ENCODE data around the gene OGFR. TPM values are rescaled to one million over a fixed set of nuclear protein-coding genes. Genes with fewer than 3 reads are reported as not detected.
A peak's percentile ranks its signal among the peaks of the same experiment; 100 is the strongest.

OGFR gene
- total RNA-seq, 1 experiment from 2014 or later, result 73.6 TPM

GRCh38 chr20:62860924-62861691 is 56.5 kb downstream of the OGFR start:
- Histone ChIP-seq H3K4me2 (ENCODE audit: low read length) (peak overlapping the region; percentile 99), H3K4me1 (ENCODE audit: control insufficient read depth in 1 of 2, insufficient read depth in 2 of 2, low read length in 2 of 2) (peaks cover 7 to 16% of the 10 kb centered on the region in 2 experiments; a peak in 3 of 4 replicates), H2AFZ (ENCODE audit: low read depth, low read length, poor library complexity, severe bottlenecking) (no peak overlapping the region), H3K9me2 (ENCODE audit: insufficient read depth) (no peaks in the 10 kb centered on the region), H3K27ac (ENCODE audit: low read depth, low read length) (peak overlapping the region; percentile 68; the same call in 1 of the 2 replicates), H3K79me2 (ENCODE audit: insufficient read depth, low read length) (peaks cover 24% of the 10 kb centered on the region), H3K9me3 (ENCODE audit: control insufficient read depth in 1 of 2, insufficient read depth in 1 of 2, low read depth in 1 of 2, low read length in 2 of 2) (peaks cover 0 to 4% of the 10 kb centered on the region in 2 experiments; a peak in 1 of 4 replicates), H3K36me3 (ENCODE audit: control insufficient read depth in 1 of 2, insufficient read depth in 2 of 2, low read length in 2 of 2) (peaks cover 9 to 12% of the 10 kb centered on the region in 2 experiments; a peak in 2 of 4 replicates), H3K4me3 (replicated peaks in 1 of 2; ENCODE audit: low read depth in 1 of 2, low read length in 2 of 2) (peak overlapping the region; percentile 60 to 75), H3K27me3 (ENCODE audit: insufficient read depth, low read length) (no peaks in the 10 kb centered on the region), H4K20me1 (ENCODE audit: insufficient read depth) (peaks cover 9% of the 10 kb centered on the region; the same call in 1 of the 2 replicates), H3K9ac (ENCODE audit: low read length) (peak overlapping the region; percentile 75)
- ChIA-PET RAD21 (ENCODE audit: low non-redundant PET in 1 of 2, low total read pairs in 2 of 2, uncharacterized antibody in 2 of 2, unreplicated experiment in 2 of 2) (no interaction called here), CTCF (interaction anchor here (1.0 to 1.4 kb wide), 3 partner anchors 11 to 38 kb away, joined by 5 to 10 read pairs (median 7); no protein-coding TSS in a partner anchor), POLR2A (interaction anchor here (0.7 to 1.0 kb wide), 4 partner anchors 14 to 38 kb away, joined by 3 to 6 read pairs (median 3); no protein-coding TSS in a partner anchor)
- BruUV-seq (replicated peaks), result no TSS peak
- TF ChIP-seq RAD21 (IDR thresholded peaks at IDR 0.05; ENCODE audit: low read depth) (no peak), ZFX (IDR thresholded peaks at IDR 0.05) (peak; percentile 62; the same call in 1 of the 2 replicates)
- no peak for DNase-seq (ENCODE audit: low read depth, low spot score)
- intact Hi-C loops (cut with micrococcal nuclease), result no loop called here
- peak; percentile 50 for ATAC-seq

- H3K36me3 ChIP-seq (ENCODE audit: control insufficient read depth in 1 of 2, insufficient read depth in 2 of 2, low read length in 2 of 2), result peaks cover 9% of the 10 kb centered on the region in 2 experiments; a peak in 2 of 4 replicates
- peaks cover 0 to 4% of the 10 kb centered on the region in 2 experiments; a peak in 1 of 4 replicates for H3K9me3 ChIP-seq (ENCODE audit: control insufficient read depth in 1 of 2, insufficient read depth in 1 of 2, low read depth in 1 of 2, low read length in 2 of 2)
- ChIA-PET RAD21 (ENCODE audit: low non-redundant PET in 1 of 2, low total read pairs in 2 of 2, uncharacterized antibody in 2 of 2, unreplicated experiment in 2 of 2) (interaction anchor here in 1 of 2 experiments (0.7 kb wide), 1 partner anchor 59 kb away, joined by 5 read pairs; no protein-coding TSS in a partner anchor), POLR2A (interaction anchor here (0.7 to 1.0 kb wide), 4 partner anchors 13 to 39 kb away, joined by 3 to 6 read pairs (median 3); no protein-coding TSS in a partner anchor), CTCF (interaction anchor here (1.0 to 1.4 kb wide), 3 partner anchors 10 to 39 kb away, joined by 5 to 10 read pairs (median 7); no protein-coding TSS in a partner anchor)
- H4K20me1 ChIP-seq (ENCODE audit: insufficient read depth), result peaks cover 9% of the 10 kb centered on the region; the same call in 1 of the 2 replicates
- H2AFZ ChIP-seq (ENCODE audit: low read depth, low read length, poor library complexity, severe bottlenecking), result no peak within 1 kb of the TSS
- DNase-seq (ENCODE audit: low read depth, low spot score) (peak; percentile 81), ATAC-seq (peak; percentile 89)
- H3K9me2 ChIP-seq (ENCODE audit: insufficient read depth), result no peaks in the 10 kb centered on the region
- peak within 1 kb of the TSS; percentile 60 to 75 for H3K4me3 ChIP-seq (replicated peaks in 1 of 2; ENCODE audit: low read depth in 1 of 2, low read length in 2 of 2)
- H3K27ac ChIP-seq (ENCODE audit: low read depth, low read length), result peak within 1 kb of the TSS; percentile 68
- H3K9ac ChIP-seq (ENCODE audit: low read length), result peak within 1 kb of the TSS; percentile 75
- BruUV-seq (replicated peaks), result no TSS peak
- peak within 1 kb of the TSS; percentile 99 for H3K4me2 ChIP-seq (ENCODE audit: low read length)
- intact Hi-C loops (cut with micrococcal nuclease), result no loop called here
- H3K27me3 ChIP-seq (ENCODE audit: insufficient read depth, low read length), result no peaks in the 10 kb centered on the region
- H3K4me1 ChIP-seq (ENCODE audit: control insufficient read depth in 1 of 2, insufficient read depth in 2 of 2, low read length in 2 of 2), result peaks cover 7 to 16% of the 10 kb centered on the region in 2 experiments; a peak in 3 of 4 replicates
- peaks cover 24% of the 10 kb centered on the region for H3K79me2 ChIP-seq (ENCODE audit: insufficient read depth, low read length)
- TF ChIP-seq SP1 (IDR thresholded peaks at IDR 0.05; ENCODE audit: low read depth) (peak; percentile 72), EGR1 (IDR thresholded peaks at IDR 0.05; ENCODE audit: low read depth) (peak; percentile 76), POLR2AphosphoS5 (IDR thresholded peaks at IDR 0.05; ENCODE audit: low read depth, low read length) (peak; percentile 33; the same call in 1 of the 2 replicates), POLR2A (IDR thresholded peaks at IDR 0.05; ENCODE audit: borderline replicate concordance, extremely low read depth, insufficient read depth, insufficient read length) (no peak), SIN3A (IDR thresholded peaks at IDR 0.05; ENCODE audit: low read depth) (no peak), CBX3 (IDR thresholded peaks at IDR 0.05; ENCODE audit: low read depth) (peak; percentile 95; the same call in 1 of the 2 replicates), CTCF (IDR thresholded peaks at IDR 0.05 in 2 of 3, conservative IDR thresholded peaks at IDR 0.05 in 1 of 3; ENCODE audit: borderline replicate concordance in 1 of 3, insufficient read depth in 1 of 3, low read depth in 2 of 3, low read length in 2 of 3) (no peak), ATF3 (IDR thresholded peaks at IDR 0.05) (no peak), ELF1 (IDR thresholded peaks at IDR 0.05; ENCODE audit: borderline replicate concordance, low read depth) (no peak), FOSL1 (IDR thresholded peaks at IDR 0.05; ENCODE audit: low read depth) (no peak), ZNF274 (IDR thresholded peaks at IDR 0.05; ENCODE audit: low read depth, low read length) (no peak), JUND (IDR thresholded peaks at IDR 0.05) (no peak), SRF (IDR thresholded peaks at IDR 0.05; ENCODE audit: low read depth) (no peak), ZFX (IDR thresholded peaks at IDR 0.05) (no peak), MAX (IDR thresholded peaks at IDR 0.05) (peak; percentile 100)
Observed at GRCh38 chr20:62861726-62862336, 57.2 kb downstream of the OGFR start, which contains the start of gene TCFL5. TSS of gene TCFL5 (minus strand) at chr20:62861822. CDS start at chr20:62861670, 152 bp downstream.

Data from HCT116 (cell line).